K562 (cell line): Measurements from ENCODE around the gene FIGNL1. TPM values are rescaled to one million over a fixed set of nuclear protein-coding genes. Genes with fewer than 3 reads are reported as not detected.

Source experiments
- ATF7 ChIP-seq: fragments of 450-650 bp; IDR thresholded peaks from 2 replicates; pipeline ENCODE4 v1.7.1; 2014; ENCODE audit warnings: mild to moderate bottlenecking, moderate library complexity
- GATAD2A ChIP-seq: fragments of 450-650 bp; IDR thresholded peaks from 2 replicates; pipeline ENCODE4 v1.6.1; 2017
- HLTF ChIP-seq: fragments of 450-650 bp; IDR thresholded peaks from 2 replicates; pipeline ENCODE4 v1.6.1; 2016
- LEF1 ChIP-seq: fragments of 450-650 bp; IDR thresholded peaks from 2 replicates; pipeline ENCODE4 v1.6.1; 2016; ENCODE audit warnings: mild to moderate bottlenecking
- MECOM ChIP-seq: fragments of 250-450 bp; sonication (Bioruptor Pico); IDR thresholded peaks from 2 replicates; pipeline ENCODE4 v1.8.0; 2022; ENCODE audit warnings: inconsistent platforms
- POLR2AphosphoS5 ChIP-seq: IDR thresholded peaks from 2 replicates; pipeline ENCODE4 v1.6.1; 2011; ENCODE audit warnings: mild to moderate bottlenecking, low read depth, low read length, moderate library complexity; ENCODE audit not compliant: control insufficient read depth, insufficient read depth
- ZBTB17 ChIP-seq: fragments of 450-650 bp; formaldehyde crosslinking; IDR thresholded peaks from 2 replicates; pipeline ENCODE4 v1.4.0; 2020; ENCODE audit warnings: mild to moderate bottlenecking
- ZBTB7A ChIP-seq: IDR thresholded peaks from 2 replicates; pipeline ENCODE4 v1.6.1; 2011; ENCODE audit warnings: low read depth, mild to moderate bottlenecking, low read length, moderate library complexity, borderline replicate concordance; ENCODE audit not compliant: control insufficient read depth
- ZNF699 ChIP-seq: fragments of 250-450 bp; sonication (Bioruptor Pico); IDR thresholded peaks from 2 replicates; pipeline ENCODE4 v1.8.0; 2021; ENCODE audit warnings: mild to moderate bottlenecking, moderate library complexity; ENCODE audit not compliant: insufficient replicate concordance
- ZNF75A ChIP-seq: fragments of 450-650 bp; formaldehyde crosslinking; IDR thresholded peaks from 2 replicates; pipeline ENCODE4 v1.4.0; 2020; ENCODE audit warnings: mild to moderate bottlenecking
- polyA plus RNA-seq, 8 experiments: library from polyadenylated mRNA; depleted of rRNA in 4 of 8; stranded (reverse) in 5 of 8; unstranded in 3 of 8; fragments of >200 nt; fragmentation: Nextera tagmentation in 2 of 8; fragmentation: Illumina TruSeq in 1 of 8; extraction: Ambion mirVana in 2 of 8; extraction: Trizol in 1 of 8; gene quantifications; 2 replicates each; pipeline versions ENCODE4 v1.2.1 to v1.2.3, GENCODE V29; 2011 to 2014; ENCODE audit warnings: inconsistent platforms in 1 of 8, missing spikeins in 1 of 8
- total RNA-seq, 7 experiments: library from RNA; depleted of rRNA in 6 of 7; stranded (reverse); fragments of >200 nt in 6 of 7; fragmentation: Illumina TruSeq in 2 of 7; extraction: Trizol in 2 of 7; gene quantifications; 2 replicates each; pipeline versions ENCODE4 v1.2.1 to v1.2.3, GENCODE V29; 2011 to 2021; ENCODE audit warnings: low replicate concordance in 1 of 7
- TF ChIP-seq, protein P1 (sequence below): fragments of 450-650 bp; IDR thresholded peaks from 2 replicates; pipeline ENCODE4 v1.7.1; 2018; ENCODE audit warnings: mild to moderate bottlenecking, low read depth; ENCODE audit not compliant: partially characterized antibody
- TF ChIP-seq, protein P2 (sequence below): fragments of 200-800 bp; sonication (Bioruptor generic); IDR thresholded peaks from 2 replicates; pipeline ENCODE4 v1.6.1; 2017; ENCODE audit warnings: missing genetic modification characterization, missing compliant biosample characterization
- TF ChIP-seq, protein P3 (sequence below): fragments of 450-650 bp; IDR thresholded peaks from 2 replicates; pipeline ENCODE4 v1.6.1; 2016; ENCODE audit warnings: mild to moderate bottlenecking
- TF ChIP-seq, protein P4 (sequence below): fragments of 450-650 bp; IDR thresholded peaks from 2 replicates; pipeline ENCODE4 v1.6.1; 2018; ENCODE audit not compliant: partially characterized antibody

FIGNL1 gene
- total and polyA plus RNA-seq, 9 of the 15 experiments (the other 6 are each of a cell fraction or from before 2014, with no cell fraction given), result 15.5 to 48.3 (median 27.6) TPM

DNA sequence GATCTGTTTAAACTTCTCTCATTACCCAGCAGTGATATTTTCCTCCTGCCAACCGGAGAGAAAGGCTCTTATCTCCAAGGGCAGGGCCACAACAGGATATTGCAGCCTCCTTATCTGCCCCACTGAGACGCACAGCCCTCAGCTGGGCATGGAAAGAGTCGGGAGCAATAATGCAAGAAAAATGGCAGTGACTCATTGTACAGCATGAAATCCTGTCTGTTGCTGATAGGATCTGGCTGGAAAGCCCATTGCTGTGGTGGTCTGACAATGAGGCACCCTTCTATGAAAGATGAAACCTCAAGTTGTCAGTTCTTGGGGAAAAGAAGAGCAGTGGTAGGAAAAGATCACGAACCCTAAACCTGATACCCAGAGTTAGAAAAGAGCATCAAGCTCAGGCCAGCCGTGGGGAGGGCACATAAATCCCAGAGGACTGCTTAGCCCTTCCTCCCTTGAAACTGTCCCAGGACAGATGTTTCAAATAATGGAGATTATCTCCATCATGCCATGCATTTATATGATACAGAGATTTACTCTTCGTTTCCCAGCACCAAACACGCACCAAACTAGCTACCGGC, 47.0 kb upstream of the FIGNL1 start (continued):
- peak; percentile 65; the same call in 1 of the 2 replicates for TF ChIP-seq ZBTB7A
- no peak for TF ChIP-seq ZNF75A (CRISPR knock-in tag)
- TF ChIP-seq, protein P1, sequence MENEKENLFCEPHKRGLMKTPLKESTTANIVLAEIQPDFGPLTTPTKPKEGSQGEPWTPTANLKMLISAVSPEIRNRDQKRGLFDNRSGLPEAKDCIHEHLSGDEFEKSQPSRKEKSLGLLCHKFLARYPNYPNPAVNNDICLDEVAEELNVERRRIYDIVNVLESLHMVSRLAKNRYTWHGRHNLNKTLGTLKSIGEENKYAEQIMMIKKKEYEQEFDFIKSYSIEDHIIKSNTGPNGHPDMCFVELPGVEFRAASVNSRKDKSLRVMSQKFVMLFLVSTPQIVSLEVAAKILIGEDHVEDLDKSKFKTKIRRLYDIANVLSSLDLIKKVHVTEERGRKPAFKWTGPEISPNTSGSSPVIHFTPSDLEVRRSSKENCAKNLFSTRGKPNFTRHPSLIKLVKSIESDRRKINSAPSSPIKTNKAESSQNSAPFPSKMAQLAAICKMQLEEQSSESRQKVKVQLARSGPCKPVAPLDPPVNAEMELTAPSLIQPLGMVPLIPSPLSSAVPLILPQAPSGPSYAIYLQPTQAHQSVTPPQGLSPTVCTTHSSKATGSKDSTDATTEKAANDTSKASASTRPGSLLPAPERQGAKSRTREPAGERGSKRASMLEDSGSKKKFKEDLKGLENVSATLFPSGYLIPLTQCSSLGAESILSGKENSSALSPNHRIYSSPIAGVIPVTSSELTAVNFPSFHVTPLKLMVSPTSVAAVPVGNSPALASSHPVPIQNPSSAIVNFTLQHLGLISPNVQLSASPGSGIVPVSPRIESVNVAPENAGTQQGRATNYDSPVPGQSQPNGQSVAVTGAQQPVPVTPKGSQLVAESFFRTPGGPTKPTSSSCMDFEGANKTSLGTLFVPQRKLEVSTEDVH, result no peak
- peak; percentile 98 for TF ChIP-seq GATAD2A
- TF ChIP-seq ATF7, result peak; percentile 78
- TF ChIP-seq, protein P2, sequence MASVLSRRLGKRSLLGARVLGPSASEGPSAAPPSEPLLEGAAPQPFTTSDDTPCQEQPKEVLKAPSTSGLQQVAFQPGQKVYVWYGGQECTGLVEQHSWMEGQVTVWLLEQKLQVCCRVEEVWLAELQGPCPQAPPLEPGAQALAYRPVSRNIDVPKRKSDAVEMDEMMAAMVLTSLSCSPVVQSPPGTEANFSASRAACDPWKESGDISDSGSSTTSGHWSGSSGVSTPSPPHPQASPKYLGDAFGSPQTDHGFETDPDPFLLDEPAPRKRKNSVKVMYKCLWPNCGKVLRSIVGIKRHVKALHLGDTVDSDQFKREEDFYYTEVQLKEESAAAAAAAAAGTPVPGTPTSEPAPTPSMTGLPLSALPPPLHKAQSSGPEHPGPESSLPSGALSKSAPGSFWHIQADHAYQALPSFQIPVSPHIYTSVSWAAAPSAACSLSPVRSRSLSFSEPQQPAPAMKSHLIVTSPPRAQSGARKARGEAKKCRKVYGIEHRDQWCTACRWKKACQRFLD (CRISPR knock-in tag), result peak; percentile 90
- TF ChIP-seq, protein P3, sequence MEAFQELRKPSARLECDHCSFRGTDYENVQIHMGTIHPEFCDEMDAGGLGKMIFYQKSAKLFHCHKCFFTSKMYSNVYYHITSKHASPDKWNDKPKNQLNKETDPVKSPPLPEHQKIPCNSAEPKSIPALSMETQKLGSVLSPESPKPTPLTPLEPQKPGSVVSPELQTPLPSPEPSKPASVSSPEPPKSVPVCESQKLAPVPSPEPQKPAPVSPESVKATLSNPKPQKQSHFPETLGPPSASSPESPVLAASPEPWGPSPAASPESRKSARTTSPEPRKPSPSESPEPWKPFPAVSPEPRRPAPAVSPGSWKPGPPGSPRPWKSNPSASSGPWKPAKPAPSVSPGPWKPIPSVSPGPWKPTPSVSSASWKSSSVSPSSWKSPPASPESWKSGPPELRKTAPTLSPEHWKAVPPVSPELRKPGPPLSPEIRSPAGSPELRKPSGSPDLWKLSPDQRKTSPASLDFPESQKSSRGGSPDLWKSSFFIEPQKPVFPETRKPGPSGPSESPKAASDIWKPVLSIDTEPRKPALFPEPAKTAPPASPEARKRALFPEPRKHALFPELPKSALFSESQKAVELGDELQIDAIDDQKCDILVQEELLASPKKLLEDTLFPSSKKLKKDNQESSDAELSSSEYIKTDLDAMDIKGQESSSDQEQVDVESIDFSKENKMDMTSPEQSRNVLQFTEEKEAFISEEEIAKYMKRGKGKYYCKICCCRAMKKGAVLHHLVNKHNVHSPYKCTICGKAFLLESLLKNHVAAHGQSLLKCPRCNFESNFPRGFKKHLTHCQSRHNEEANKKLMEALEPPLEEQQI, result peak; percentile 87
- TF ChIP-seq, protein P4, sequence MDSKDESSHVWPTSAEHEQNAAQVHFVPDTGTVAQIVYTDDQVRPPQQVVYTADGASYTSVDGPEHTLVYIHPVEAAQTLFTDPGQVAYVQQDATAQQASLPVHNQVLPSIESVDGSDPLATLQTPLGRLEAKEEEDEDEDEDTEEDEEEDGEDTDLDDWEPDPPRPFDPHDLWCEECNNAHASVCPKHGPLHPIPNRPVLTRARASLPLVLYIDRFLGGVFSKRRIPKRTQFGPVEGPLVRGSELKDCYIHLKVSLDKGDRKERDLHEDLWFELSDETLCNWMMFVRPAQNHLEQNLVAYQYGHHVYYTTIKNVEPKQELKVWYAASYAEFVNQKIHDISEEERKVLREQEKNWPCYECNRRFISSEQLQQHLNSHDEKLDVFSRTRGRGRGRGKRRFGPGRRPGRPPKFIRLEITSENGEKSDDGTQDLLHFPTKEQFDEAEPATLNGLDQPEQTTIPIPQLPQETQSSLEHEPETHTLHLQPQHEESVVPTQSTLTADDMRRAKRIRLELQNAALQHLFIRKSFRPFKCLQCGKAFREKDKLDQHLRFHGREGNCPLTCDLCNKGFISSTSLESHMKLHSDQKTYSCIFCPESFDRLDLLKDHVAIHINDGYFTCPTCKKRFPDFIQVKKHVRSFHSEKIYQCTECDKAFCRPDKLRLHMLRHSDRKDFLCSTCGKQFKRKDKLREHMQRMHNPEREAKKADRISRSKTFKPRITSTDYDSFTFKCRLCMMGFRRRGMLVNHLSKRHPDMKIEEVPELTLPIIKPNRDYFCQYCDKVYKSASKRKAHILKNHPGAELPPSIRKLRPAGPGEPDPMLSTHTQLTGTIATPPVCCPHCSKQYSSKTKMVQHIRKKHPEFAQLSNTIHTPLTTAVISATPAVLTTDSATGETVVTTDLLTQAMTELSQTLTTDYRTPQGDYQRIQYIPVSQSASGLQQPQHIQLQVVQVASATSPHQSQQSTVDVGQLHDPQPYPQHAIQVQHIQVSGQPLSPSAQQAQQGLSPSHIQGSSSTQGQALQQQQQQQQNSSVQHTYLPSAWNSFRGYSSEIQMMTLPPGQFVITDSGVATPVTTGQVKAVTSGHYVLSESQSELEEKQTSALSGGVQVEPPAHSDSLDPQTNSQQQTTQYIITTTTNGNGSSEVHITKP, result peak; percentile 11
- TF ChIP-seq ZBTB17 (CRISPR knock-in tag), result peak; percentile 66; the same call in 1 of the 2 replicates
- TF ChIP-seq LEF1, result peak; percentile 89
- TF ChIP-seq ZNF699, result no peak
- TF ChIP-seq MECOM, result peak; percentile 54; the same call in 1 of the 2 replicates
- TF ChIP-seq HLTF, result 0 out of 2 replicates have a peak, but pooled peaks have one; percentile 77
- TF ChIP-seq POLR2AphosphoS5, result peak; percentile 90
